OCI-LY7 (cell line): ENCODE data around the gene VDR. TPM values are rescaled to one million over a fixed set of nuclear protein-coding genes. Genes with fewer than 3 reads are reported as not detected.
A peak's percentile ranks its signal among the peaks of the same experiment; 100 is the strongest.

Experiments used
- BruUV-seq: library from RNA; stranded (reverse); fragments of 400-500 nt; replicated peaks from 2 replicates; lab custom pipeline; 2021; lab: Mats Ljungman, UMichigan
- CTCF ChIA-PET: fragments of 300-600 bp; sonication (Branson Sonifier 250); formaldehyde crosslinking; loops from one replicate; lab custom pipeline; 2022; ENCODE audit warnings: antibody characterized with exemption; ENCODE audit not compliant: unreplicated experiment; lab: Charles Lee
- POLR2A ChIA-PET: fragments of 300-600 bp; sonication (Branson Sonifier 250); formaldehyde crosslinking; loops from one replicate; lab custom pipeline; 2022; ENCODE audit warnings: antibody characterized with exemption; lab: Charles Lee
- DNase-seq: peaks from one replicate; pipeline ENCODE4 v3.0.0-alpha.2; 2015; ENCODE audit warnings: low spot score
- H2AFZ ChIP-seq: fragments of 200-600 bp; sonication (generic), shearing (Covaris generic); 2 replicates; pipeline ENCODE4 v1.6.1; 2014; ENCODE audit warnings: mild to moderate bottlenecking, antibody characterized with exemption, low read length, moderate library complexity
- H3K27ac ChIP-seq: fragments of 200-600 bp; sonication (generic); 2 replicates; pipeline ENCODE4 v1.5.1; 2014; ENCODE audit warnings: mixed run types, low read depth, mild to moderate bottlenecking, moderate library complexity, low read length, inconsistent platforms; ENCODE audit not compliant: poor library complexity, severe bottlenecking
- H3K36me3 ChIP-seq: fragments of 200-600 bp; sonication (generic); 2 replicates; pipeline ENCODE4 v1.6.1; 2014; ENCODE audit warnings: mild to moderate bottlenecking, antibody characterized with exemption, low read length, moderate library complexity, mixed read lengths; ENCODE audit not compliant: insufficient read depth
- H3K4me1 ChIP-seq: fragments of 200-600 bp; sonication (generic); 2 replicates; pipeline ENCODE4 v1.5.1; 2014; ENCODE audit warnings: mild to moderate bottlenecking, low read length; ENCODE audit not compliant: insufficient read depth, poor library complexity, severe bottlenecking
- H3K4me2 ChIP-seq: fragments of 200-600 bp; sonication (generic); 2 replicates; pipeline ENCODE4 v1.6.1; 2014; ENCODE audit warnings: mild to moderate bottlenecking, low read length
- H3K4me3 ChIP-seq: fragments of 200-600 bp; sonication (generic); 2 replicates; pipeline ENCODE4 v1.5.1; 2014; ENCODE audit warnings: mild to moderate bottlenecking, low read depth, low read length; ENCODE audit not compliant: poor library complexity, severe bottlenecking
- H3K79me2 ChIP-seq: fragments of 200-600 bp; sonication (generic); 2 replicates; pipeline ENCODE4 v1.6.1; 2016; ENCODE audit warnings: low read depth, mild to moderate bottlenecking, low read length, moderate library complexity, mixed read lengths; ENCODE audit not compliant: insufficient read depth
- H3K9me2 ChIP-seq: fragments of 200-600 bp; sonication (generic); 2 replicates; pipeline ENCODE4 v1.6.1; 2016; ENCODE audit warnings: mild to moderate bottlenecking, low read length, mixed read lengths; ENCODE audit not compliant: insufficient read depth
- H3K9me3 ChIP-seq: fragments of 200-600 bp; sonication (generic); 2 replicates; pipeline ENCODE4 v1.6.1; 2014; ENCODE audit warnings: mild to moderate bottlenecking, mixed run types, low read length, mixed read lengths
- H4K20me1 ChIP-seq: fragments of 200-600 bp; sonication (generic); 2 replicates; pipeline ENCODE4 v1.6.1; 2014; ENCODE audit warnings: mild to moderate bottlenecking, antibody characterized with exemption, low read length, moderate library complexity, mixed read lengths; ENCODE audit not compliant: insufficient read depth
- CTCF ChIP-seq: fragments of 200-600 bp; sonication (generic); conservative IDR thresholded peaks from 2 replicates; pipeline ENCODE4 v1.5.1; 2014; ENCODE audit warnings: mild to moderate bottlenecking, antibody characterized with exemption, low read length, moderate library complexity, mixed read lengths
- EZH2phosphoT487 ChIP-seq: fragments of 200-600 bp; sonication (generic); IDR thresholded peaks from 2 replicates; pipeline ENCODE4 v1.6.1; 2018; ENCODE audit warnings: low read depth, borderline replicate concordance, mild to moderate bottlenecking, mixed run types, antibody characterized with exemption, low read length, moderate library complexity, mixed read lengths
- intact Hi-C: fragments of 100-400 bp; cut with micrococcal nuclease; formaldehyde crosslinking; loops from one replicate; pipeline ENCODE4 v1.10.0; 2022; ENCODE audit not compliant: unreplicated experiment
- total RNA-seq, 2 experiments: library from RNA; depleted of rRNA in 1 of 2; stranded (reverse); fragments of >200 nt in 1 of 2; shearing (Covaris generic) in 1 of 2; gene quantifications; 2 replicates each; pipeline ENCODE4 v1.2.3, GENCODE V29; 2014 to 2022

The VDR gene
- total RNA-seq, 2 experiments from 2014 or later, result 1.9 to 5.4 TPM

GRCh38 chr12:47824635-47825034 lies 80.2 kb downstream of the VDR start:
- ChIA-PET POLR2A (interaction anchor here (1.7 to 1.9 kb wide), 2 partner anchors 9 to 11 kb away, joined by 7 to 11 read pairs; no protein-coding TSS in a partner anchor), CTCF (interaction anchor here (0.7 to 0.8 kb wide), 2 partner anchors 9 to 14 kb away, joined by 3 read pairs; no protein-coding TSS in a partner anchor)
- Histone ChIP-seq H3K9me3 (no peaks in the 10 kb centered on the region), H3K79me2 (no peaks in the 10 kb centered on the region), H3K4me3 (no peak overlapping the region), H3K9me2 (no peaks in the 10 kb centered on the region), H3K36me3 (no peaks in the 10 kb centered on the region), H3K4me2 (peak overlapping the region; percentile 37), H4K20me1 (no peaks in the 10 kb centered on the region), H3K27ac (peak overlapping the region; percentile 35), H2AFZ (peak overlapping the region; percentile 32; the same call in 1 of the 2 replicates), H3K4me1 (peaks cover 75% of the 10 kb centered on the region)
- no peak for TF ChIP-seq CTCF
- TF ChIP-seq EZH2phosphoT487, result no peak
- intact Hi-C loops, result no loop called here
- no TSS peak for BruUV-seq
- no peak for DNase-seq

GRCh38 chr12:47824198-47824597 lies 80.6 kb downstream of the VDR start:
- Histone ChIP-seq H3K27ac (peak overlapping the region; percentile 35), H3K9me2 (no peaks in the 10 kb centered on the region), H3K4me2 (peak overlapping the region; percentile 37), H2AFZ (peak overlapping the region; percentile 32; the same call in 1 of the 2 replicates), H3K79me2 (peaks cover 1% of the 10 kb centered on the region; the same call in 1 of the 2 replicates), H3K4me3 (no peak overlapping the region), H4K20me1 (no peaks in the 10 kb centered on the region), H3K36me3 (no peaks in the 10 kb centered on the region), H3K9me3 (no peaks in the 10 kb centered on the region), H3K4me1 (peaks cover 70% of the 10 kb centered on the region)
- ChIA-PET CTCF (interaction anchor here (0.7 to 0.8 kb wide), 2 partner anchors 9 to 14 kb away, joined by 3 read pairs; no protein-coding TSS in a partner anchor), POLR2A (interaction anchor here (1.7 to 1.9 kb wide), 2 partner anchors 10 to 12 kb away, joined by 7 to 11 read pairs; no protein-coding TSS in a partner anchor)
- BruUV-seq, result no TSS peak
- DNase-seq, result peak; percentile 55
- intact Hi-C loops, result no loop called here
- TF ChIP-seq EZH2phosphoT487, result no peak
- no peak for TF ChIP-seq CTCF
